ENCODE measurements around the gene SHROOM2. TPM values are rescaled to one million over a fixed set of nuclear protein-coding genes. Genes with fewer than 3 reads are reported as not detected.

The SHROOM2 gene
- total RNA-seq, 1 experiment from 2014 or later, result 5.3 TPM

DNA sequence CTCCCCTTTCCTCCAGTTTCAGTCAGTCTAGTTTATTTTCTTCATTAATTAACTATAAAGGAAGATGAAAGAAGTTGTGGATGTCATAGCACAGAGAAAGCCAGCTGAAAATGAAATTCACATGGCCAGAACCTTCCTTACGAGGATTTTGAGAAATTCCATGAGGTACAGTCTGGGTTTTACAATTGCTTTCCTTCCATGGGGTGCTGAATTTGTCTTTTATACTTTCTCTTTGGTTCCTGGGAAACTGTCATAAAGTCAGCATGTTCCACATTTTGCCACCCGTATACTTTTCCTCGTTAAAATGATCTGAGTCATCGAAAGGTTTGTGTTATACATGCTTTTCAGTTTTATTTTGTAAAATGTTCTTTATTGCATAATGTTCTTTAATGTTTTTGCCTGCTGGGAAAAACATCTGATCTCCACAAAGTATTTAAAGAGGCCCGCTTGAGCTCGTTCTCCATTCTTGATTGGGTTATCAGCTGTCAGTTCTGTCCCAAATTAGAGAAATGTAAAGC is 102.8 kb downstream of the SHROOM2 start:
- H3K27ac ChIP-seq (ENCODE audit: low read depth, low read length), result no peak overlapping the region
- no peaks in the 10 kb centered on the region for H3K4me1 ChIP-seq (ENCODE audit: control insufficient read depth in 1 of 2, insufficient read depth in 2 of 2, low read length in 2 of 2)
- no peaks in the 10 kb centered on the region for H3K36me3 ChIP-seq (ENCODE audit: control insufficient read depth in 1 of 2, insufficient read depth in 2 of 2, low read length in 2 of 2)
- no peak for DNase-seq (ENCODE audit: low read depth, low spot score)
- RAD21 ChIA-PET (ENCODE audit: low non-redundant PET in 1 of 2, low total read pairs in 2 of 2, uncharacterized antibody in 2 of 2, unreplicated experiment in 2 of 2), result no interaction called here
- POLR2A ChIA-PET, result no interaction called here
- H2AFZ ChIP-seq (ENCODE audit: low read depth, low read length, poor library complexity, severe bottlenecking), result no peak overlapping the region
- H3K4me3 ChIP-seq (replicated peaks in 1 of 2; ENCODE audit: low read depth in 1 of 2, low read length in 2 of 2), result no peak overlapping the region
- H3K9me3 ChIP-seq (ENCODE audit: control insufficient read depth in 1 of 2, insufficient read depth in 1 of 2, low read depth in 1 of 2, low read length in 2 of 2), result no peaks in the 10 kb centered on the region
- no peak overlapping the region for H3K4me2 ChIP-seq (ENCODE audit: low read length)
- no peaks in the 10 kb centered on the region for H3K9me2 ChIP-seq (ENCODE audit: insufficient read depth)
- H3K9ac ChIP-seq (ENCODE audit: low read length), result no peak overlapping the region
- H4K20me1 ChIP-seq (ENCODE audit: insufficient read depth), result no peaks in the 10 kb centered on the region
- no peak for ATAC-seq
- BruUV-seq (replicated peaks), result no TSS peak
- H3K79me2 ChIP-seq (ENCODE audit: insufficient read depth, low read length), result no peaks in the 10 kb centered on the region
- TF ChIP-seq ELF1 (IDR thresholded peaks at IDR 0.05; ENCODE audit: borderline replicate concordance, low read depth), result no peak
- TF ChIP-seq, protein P1, sequence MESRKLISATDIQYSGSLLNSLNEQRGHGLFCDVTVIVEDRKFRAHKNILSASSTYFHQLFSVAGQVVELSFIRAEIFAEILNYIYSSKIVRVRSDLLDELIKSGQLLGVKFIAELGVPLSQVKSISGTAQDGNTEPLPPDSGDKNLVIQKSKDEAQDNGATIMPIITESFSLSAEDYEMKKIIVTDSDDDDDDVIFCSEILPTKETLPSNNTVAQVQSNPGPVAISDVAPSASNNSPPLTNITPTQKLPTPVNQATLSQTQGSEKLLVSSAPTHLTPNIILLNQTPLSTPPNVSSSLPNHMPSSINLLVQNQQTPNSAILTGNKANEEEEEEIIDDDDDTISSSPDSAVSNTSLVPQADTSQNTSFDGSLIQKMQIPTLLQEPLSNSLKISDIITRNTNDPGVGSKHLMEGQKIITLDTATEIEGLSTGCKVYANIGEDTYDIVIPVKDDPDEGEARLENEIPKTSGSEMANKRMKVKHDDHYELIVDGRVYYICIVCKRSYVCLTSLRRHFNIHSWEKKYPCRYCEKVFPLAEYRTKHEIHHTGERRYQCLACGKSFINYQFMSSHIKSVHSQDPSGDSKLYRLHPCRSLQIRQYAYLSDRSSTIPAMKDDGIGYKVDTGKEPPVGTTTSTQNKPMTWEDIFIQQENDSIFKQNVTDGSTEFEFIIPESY (IDR thresholded peaks at IDR 0.05; ENCODE audit: extremely low read depth, insufficient replicate concordance, low read length), result no peak
- TF ChIP-seq, protein P2, sequence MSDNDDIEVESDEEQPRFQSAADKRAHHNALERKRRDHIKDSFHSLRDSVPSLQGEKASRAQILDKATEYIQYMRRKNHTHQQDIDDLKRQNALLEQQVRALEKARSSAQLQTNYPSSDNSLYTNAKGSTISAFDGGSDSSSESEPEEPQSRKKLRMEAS (IDR thresholded peaks at IDR 0.05), result no peak
- H3K27me3 ChIP-seq (ENCODE audit: insufficient read depth, low read length), result no peaks in the 10 kb centered on the region
- CTCF ChIA-PET, result no interaction called here
- intact Hi-C loops (cut with micrococcal nuclease), result loop anchor here (10.0 kb wide), 2 partner anchors 106 to 1144 kb away; no protein-coding TSS in a partner anchor

DNA sequence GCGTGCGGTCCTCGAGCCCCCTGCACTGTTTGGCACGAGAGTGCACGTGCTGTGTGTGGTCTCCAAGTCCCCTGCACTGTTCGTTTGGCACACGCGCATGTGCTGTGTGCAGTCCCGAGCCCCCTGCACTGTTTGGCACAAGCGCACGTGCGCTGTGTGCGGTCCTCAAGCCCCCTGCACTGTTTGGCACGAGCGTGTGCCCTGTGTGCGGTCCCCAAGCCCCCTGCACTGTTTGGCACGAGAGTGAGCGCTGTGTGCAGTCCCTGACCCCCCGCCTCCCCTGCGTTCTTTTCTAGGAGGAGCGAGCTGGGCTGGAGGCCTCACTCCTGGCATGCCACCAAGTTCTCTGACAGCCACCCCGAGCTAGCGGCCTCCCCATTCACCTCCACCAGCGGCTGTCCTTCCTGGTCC is 104.5 kb downstream of the SHROOM2 start:
- Histone ChIP-seq H3K4me1 (ENCODE audit: control insufficient read depth in 1 of 2, insufficient read depth in 2 of 2, low read length in 2 of 2) (no peaks in the 10 kb centered on the region), H2AFZ (ENCODE audit: low read depth, low read length, poor library complexity, severe bottlenecking) (no peak overlapping the region), H3K27ac (ENCODE audit: low read depth, low read length) (no peak overlapping the region), H3K9me3 (ENCODE audit: control insufficient read depth in 1 of 2, insufficient read depth in 1 of 2, low read depth in 1 of 2, low read length in 2 of 2) (no peaks in the 10 kb centered on the region), H3K79me2 (ENCODE audit: insufficient read depth, low read length) (no peaks in the 10 kb centered on the region), H3K36me3 (ENCODE audit: control insufficient read depth in 1 of 2, insufficient read depth in 2 of 2, low read length in 2 of 2) (no peaks in the 10 kb centered on the region), H3K4me3 (replicated peaks in 1 of 2; ENCODE audit: low read depth in 1 of 2, low read length in 2 of 2) (no peak overlapping the region), H3K27me3 (ENCODE audit: insufficient read depth, low read length) (no peaks in the 10 kb centered on the region), H3K4me2 (ENCODE audit: low read length) (no peak overlapping the region), H4K20me1 (ENCODE audit: insufficient read depth) (no peaks in the 10 kb centered on the region), H3K9me2 (ENCODE audit: insufficient read depth) (no peaks in the 10 kb centered on the region), H3K9ac (ENCODE audit: low read length) (no peak overlapping the region)
- CTCF ChIA-PET, result no interaction called here
- DNase-seq (ENCODE audit: low read depth, low spot score) (no peak), ATAC-seq (no peak)
- RAD21 ChIA-PET (ENCODE audit: low non-redundant PET in 1 of 2, low total read pairs in 2 of 2, uncharacterized antibody in 2 of 2, unreplicated experiment in 2 of 2), result no interaction called here
- intact Hi-C loops (cut with micrococcal nuclease), result no loop called here
- BruUV-seq (replicated peaks), result no TSS peak
- POLR2A ChIA-PET, result no interaction called here
- TF ChIP-seq TCF7L2 (IDR thresholded peaks at IDR 0.05; ENCODE audit: borderline replicate concordance, extremely low read depth, insufficient read depth, insufficient read length), result no peak
- TF ChIP-seq, protein P3, sequence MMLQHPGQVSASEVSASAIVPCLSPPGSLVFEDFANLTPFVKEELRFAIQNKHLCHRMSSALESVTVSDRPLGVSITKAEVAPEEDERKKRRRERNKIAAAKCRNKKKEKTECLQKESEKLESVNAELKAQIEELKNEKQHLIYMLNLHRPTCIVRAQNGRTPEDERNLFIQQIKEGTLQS (IDR thresholded peaks at IDR 0.05), result no peak
- TF ChIP-seq SRF (IDR thresholded peaks at IDR 0.05; ENCODE audit: low read depth), result no peak
- TF ChIP-seq ZFX (IDR thresholded peaks at IDR 0.05), result no peak
- no peak for TF ChIP-seq JUND (IDR thresholded peaks at IDR 0.05)
- no peak for TF ChIP-seq POLR2A (IDR thresholded peaks at IDR 0.05; ENCODE audit: borderline replicate concordance, extremely low read depth, insufficient read depth, insufficient read length)
- TF ChIP-seq ZNF274 (IDR thresholded peaks at IDR 0.05; ENCODE audit: low read depth, low read length), result no peak
- TF ChIP-seq CBX3 (IDR thresholded peaks at IDR 0.05; ENCODE audit: low read depth), result no peak
- TF ChIP-seq POLR2AphosphoS5 (IDR thresholded peaks at IDR 0.05; ENCODE audit: low read depth, low read length), result no peak
- TF ChIP-seq, protein P4, sequence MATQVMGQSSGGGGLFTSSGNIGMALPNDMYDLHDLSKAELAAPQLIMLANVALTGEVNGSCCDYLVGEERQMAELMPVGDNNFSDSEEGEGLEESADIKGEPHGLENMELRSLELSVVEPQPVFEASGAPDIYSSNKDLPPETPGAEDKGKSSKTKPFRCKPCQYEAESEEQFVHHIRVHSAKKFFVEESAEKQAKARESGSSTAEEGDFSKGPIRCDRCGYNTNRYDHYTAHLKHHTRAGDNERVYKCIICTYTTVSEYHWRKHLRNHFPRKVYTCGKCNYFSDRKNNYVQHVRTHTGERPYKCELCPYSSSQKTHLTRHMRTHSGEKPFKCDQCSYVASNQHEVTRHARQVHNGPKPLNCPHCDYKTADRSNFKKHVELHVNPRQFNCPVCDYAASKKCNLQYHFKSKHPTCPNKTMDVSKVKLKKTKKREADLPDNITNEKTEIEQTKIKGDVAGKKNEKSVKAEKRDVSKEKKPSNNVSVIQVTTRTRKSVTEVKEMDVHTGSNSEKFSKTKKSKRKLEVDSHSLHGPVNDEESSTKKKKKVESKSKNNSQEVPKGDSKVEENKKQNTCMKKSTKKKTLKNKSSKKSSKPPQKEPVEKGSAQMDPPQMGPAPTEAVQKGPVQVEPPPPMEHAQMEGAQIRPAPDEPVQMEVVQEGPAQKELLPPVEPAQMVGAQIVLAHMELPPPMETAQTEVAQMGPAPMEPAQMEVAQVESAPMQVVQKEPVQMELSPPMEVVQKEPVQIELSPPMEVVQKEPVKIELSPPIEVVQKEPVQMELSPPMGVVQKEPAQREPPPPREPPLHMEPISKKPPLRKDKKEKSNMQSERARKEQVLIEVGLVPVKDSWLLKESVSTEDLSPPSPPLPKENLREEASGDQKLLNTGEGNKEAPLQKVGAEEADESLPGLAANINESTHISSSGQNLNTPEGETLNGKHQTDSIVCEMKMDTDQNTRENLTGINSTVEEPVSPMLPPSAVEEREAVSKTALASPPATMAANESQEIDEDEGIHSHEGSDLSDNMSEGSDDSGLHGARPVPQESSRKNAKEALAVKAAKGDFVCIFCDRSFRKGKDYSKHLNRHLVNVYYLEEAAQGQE (IDR thresholded peaks at IDR 0.05; ENCODE audit: low read depth), result no peak
- TF ChIP-seq YY1 (IDR thresholded peaks at IDR 0.05; ENCODE audit: extremely low read depth, insufficient replicate concordance, low read depth, low read length), result no peak
- no peak for TF ChIP-seq EZH2phosphoT487 (IDR thresholded peaks at IDR 0.05; ENCODE audit: borderline replicate concordance)

Measured in HCT116 (cell line).